Measurements from ENCODE around the gene ESPN.

Gene ESPN

GRCh38 chr1:6410248-6410893 lies 14.2 kb upstream of the ESPN start:
- H3K9ac ChIP-seq (ENCODE audit: low read length): no peak overlapping the region

GRCh38 chr1:6412896-6413295 lies 11.7 kb upstream of the ESPN start:
- Histone ChIP-seq H3K4me1 (ENCODE audit: insufficient read depth, low read length) (no peaks in the 10 kb centered on the region), H3K9ac (ENCODE audit: low read length) (no peak overlapping the region), H3K27me3 (ENCODE audit: control insufficient read depth in 1 of 2, insufficient read depth in 2 of 2, low read length in 2 of 2) (peaks cover 17 to 48% of the 10 kb centered on the region in 2 donors), H3K4me3 (ENCODE audit: low read depth in 1 of 2, low read length in 2 of 2) (no peak overlapping the region), H3K9me3 (ENCODE audit: low read length) (no peaks in the 10 kb centered on the region), H3K36me3 (ENCODE audit: insufficient read depth, low read length) (no peaks in the 10 kb centered on the region), H3K27ac (ENCODE audit: low read depth, low read length) (no peak overlapping the region)

More at GRCh38 chr1:6410248-6410893, 14.2 kb upstream of the ESPN start:
- Histone ChIP-seq H3K4me1 (ENCODE audit: insufficient read depth, low read length) (no peaks in the 10 kb centered on the region), H3K36me3 (ENCODE audit: insufficient read depth, low read length) (no peaks in the 10 kb centered on the region), H3K27ac (ENCODE audit: low read depth, low read length) (no peak overlapping the region), H3K4me3 (ENCODE audit: low read depth in 1 of 2, low read length in 2 of 2) (no peak overlapping the region), H3K27me3 (ENCODE audit: control insufficient read depth in 1 of 2, insufficient read depth in 2 of 2, low read length in 2 of 2) (peaks cover 13 to 23% of the 10 kb centered on the region in 2 donors), H3K9me3 (ENCODE audit: low read length) (no peaks in the 10 kb centered on the region)

GRCh38 chr1:6414443-6414844 lies 10.1 kb upstream of the ESPN start:
- H3K36me3 ChIP-seq (ENCODE audit: insufficient read depth, low read length): no peaks in the 10 kb centered on the region
- no peaks in the 10 kb centered on the region for H3K4me1 ChIP-seq (ENCODE audit: insufficient read depth, low read length)
- H3K9me3 ChIP-seq (ENCODE audit: low read length): no peaks in the 10 kb centered on the region
- no peak overlapping the region for H3K27ac ChIP-seq (ENCODE audit: low read depth, low read length)
- peaks cover 23 to 64% of the 10 kb centered on the region in 2 donors for H3K27me3 ChIP-seq (ENCODE audit: control insufficient read depth in 1 of 2, insufficient read depth in 2 of 2, low read length in 2 of 2)
- H3K9ac ChIP-seq (ENCODE audit: low read length): no peak overlapping the region
- H3K4me3 ChIP-seq (ENCODE audit: low read depth in 1 of 2, low read length in 2 of 2): no peak overlapping the region

- Histone ChIP-seq H3K4me3 (ENCODE audit: low read depth in 1 of 2, low read length in 2 of 2) (no peak overlapping the region), H3K27me3 (ENCODE audit: control insufficient read depth in 1 of 2, insufficient read depth in 2 of 2, low read length in 2 of 2) (peaks cover 24 to 70% of the 10 kb centered on the region in 2 donors), H3K9ac (ENCODE audit: low read length) (no peak overlapping the region)
Observed at GRCh38 chr1:6414881-6415626, 9.5 kb upstream of the ESPN start.

GRCh38 chr1:6416295-6416656 lies 8.3 kb upstream of the ESPN start:
- no peaks in the 10 kb centered on the region for H3K9me3 ChIP-seq (ENCODE audit: low read length)
- H3K27ac ChIP-seq (ENCODE audit: low read depth, low read length): no peak overlapping the region
- H3K27me3 ChIP-seq (ENCODE audit: control insufficient read depth in 1 of 2, insufficient read depth in 2 of 2, low read length in 2 of 2): peaks cover 36 to 76% of the 10 kb centered on the region in 2 donors
- no peak overlapping the region for H3K4me3 ChIP-seq (ENCODE audit: low read depth in 1 of 2, low read length in 2 of 2)
- peaks cover 5% of the 10 kb centered on the region for H3K4me1 ChIP-seq (ENCODE audit: insufficient read depth, low read length)
- no peaks in the 10 kb centered on the region for H3K36me3 ChIP-seq (ENCODE audit: insufficient read depth, low read length)
- H3K9ac ChIP-seq (ENCODE audit: low read length): no peak overlapping the region

More at GRCh38 chr1:6414881-6415626, 9.5 kb upstream of the ESPN start:
- Histone ChIP-seq H3K36me3 (ENCODE audit: insufficient read depth, low read length) (no peaks in the 10 kb centered on the region), H3K9me3 (ENCODE audit: low read length) (no peaks in the 10 kb centered on the region), H3K27ac (ENCODE audit: low read depth, low read length) (no peak overlapping the region), H3K4me1 (ENCODE audit: insufficient read depth, low read length) (peaks cover under 1% of the 10 kb centered on the region)

GRCh38 chr1:6416906-6417305 lies 7.7 kb upstream of the ESPN start:
- Histone ChIP-seq H3K27me3 (ENCODE audit: control insufficient read depth in 1 of 2, insufficient read depth in 2 of 2, low read length in 2 of 2) (peaks cover 42 to 80% of the 10 kb centered on the region in 2 donors), H3K27ac (ENCODE audit: low read depth, low read length) (no peak overlapping the region), H3K36me3 (ENCODE audit: insufficient read depth, low read length) (no peaks in the 10 kb centered on the region), H3K9me3 (ENCODE audit: low read length) (no peaks in the 10 kb centered on the region), H3K4me3 (ENCODE audit: low read depth in 1 of 2, low read length in 2 of 2) (no peak overlapping the region), H3K9ac (ENCODE audit: low read length) (no peak overlapping the region), H3K4me1 (ENCODE audit: insufficient read depth, low read length) (peaks cover 5% of the 10 kb centered on the region)

GRCh38 chr1:6417961-6418667 lies 6.5 kb upstream of the ESPN start:
- H3K27me3 ChIP-seq (ENCODE audit: control insufficient read depth in 1 of 2, insufficient read depth in 2 of 2, low read length in 2 of 2): peaks cover 47 to 84% of the 10 kb centered on the region in 2 donors
- no peak overlapping the region for H3K9ac ChIP-seq (ENCODE audit: low read length)
- no peaks in the 10 kb centered on the region for H3K36me3 ChIP-seq (ENCODE audit: insufficient read depth, low read length)
- no peaks in the 10 kb centered on the region for H3K9me3 ChIP-seq (ENCODE audit: low read length)
- no peak overlapping the region for H3K27ac ChIP-seq (ENCODE audit: low read depth, low read length)
- H3K4me3 ChIP-seq (ENCODE audit: low read depth in 1 of 2, low read length in 2 of 2): no peak overlapping the region
- H3K4me1 ChIP-seq (ENCODE audit: insufficient read depth, low read length): peaks cover 5% of the 10 kb centered on the region

GRCh38 chr1:6418668-6419396 lies 5.7 kb upstream of the ESPN start:
- Histone ChIP-seq H3K9ac (ENCODE audit: low read length) (no peak overlapping the region), H3K27ac (ENCODE audit: low read depth, low read length) (no peak overlapping the region), H3K4me1 (ENCODE audit: insufficient read depth, low read length) (peaks cover 5% of the 10 kb centered on the region), H3K36me3 (ENCODE audit: insufficient read depth, low read length) (no peaks in the 10 kb centered on the region), H3K4me3 (ENCODE audit: low read depth in 1 of 2, low read length in 2 of 2) (no peak overlapping the region), H3K9me3 (ENCODE audit: low read length) (no peaks in the 10 kb centered on the region), H3K27me3 (ENCODE audit: control insufficient read depth in 1 of 2, insufficient read depth in 2 of 2, low read length in 2 of 2) (peaks cover 53 to 91% of the 10 kb centered on the region in 2 donors)

GRCh38 chr1:6419397-6419803 lies 5.2 kb upstream of the ESPN start:
- Histone ChIP-seq H3K9me3 (ENCODE audit: low read length) (no peaks in the 10 kb centered on the region), H3K4me1 (ENCODE audit: insufficient read depth, low read length) (peaks cover 5% of the 10 kb centered on the region), H3K9ac (ENCODE audit: low read length) (no peak overlapping the region), H3K27ac (ENCODE audit: low read depth, low read length) (no peak overlapping the region), H3K27me3 (ENCODE audit: control insufficient read depth in 1 of 2, insufficient read depth in 2 of 2, low read length in 2 of 2) (peaks cover 55 to 92% of the 10 kb centered on the region in 2 donors), H3K4me3 (ENCODE audit: low read depth in 1 of 2, low read length in 2 of 2) (peak overlapping the region in 1 of 2 donors; percentile 47), H3K36me3 (ENCODE audit: insufficient read depth, low read length) (no peaks in the 10 kb centered on the region)

- no peak within 1 kb of the TSS for H3K27ac ChIP-seq (ENCODE audit: low read depth, low read length)
- no peak within 1 kb of the TSS for H3K9ac ChIP-seq (ENCODE audit: low read length)
- H3K27me3 ChIP-seq (ENCODE audit: control insufficient read depth in 1 of 2, insufficient read depth in 2 of 2, low read length in 2 of 2): peaks cover 50 to 90% of the 10 kb centered on the region in 2 donors
- H3K36me3 ChIP-seq (ENCODE audit: insufficient read depth, low read length): no peaks in the 10 kb centered on the region
- H3K9me3 ChIP-seq (ENCODE audit: low read length): no peaks in the 10 kb centered on the region
- peak within 1 kb of the TSS in 1 of 2 donors; percentile 47 for H3K4me3 ChIP-seq (ENCODE audit: low read depth in 1 of 2, low read length in 2 of 2)
- H3K4me1 ChIP-seq (ENCODE audit: insufficient read depth, low read length): peaks cover 5% of the 10 kb centered on the region
Observed at GRCh38 chr1:6419804-6420453, 4.6 kb upstream of the ESPN start, which contains the start of gene HES2. Gene HES2, minus strand, starts transcription at chr1:6419919. Its CDS starts 99 bp downstream, at chr1:6419820.
